ACC112 (cell line): Measurements from ENCODE around the gene GRB2.
"Not testable (repeated sequence)": the region's sequence is repeated elsewhere in the genome, so short reads cannot be mapped to it uniquely, and the experiment has no call there.

ENCODE experiments used
- H2AFZ ChIP-seq: fragments of 200-600 bp; sonication (generic); one replicate; pipeline ENCODE4 v1.6.0; 2017; ENCODE audit warnings: antibody characterized with exemption, low read length; ENCODE audit not compliant: unreplicated experiment
- H3K27ac ChIP-seq: fragments of 200-600 bp; sonication (generic); 2 replicates; pipeline ENCODE4 v1.5.1; 2014; ENCODE audit warnings: low read depth, mild to moderate bottlenecking, antibody characterized with exemption, low read length, moderate library complexity
- H3K27me3 ChIP-seq: fragments of 200-600 bp; sonication (generic); 2 replicates; pipeline ENCODE4 v1.6.1; 2014; ENCODE audit warnings: mild to moderate bottlenecking, antibody characterized with exemption, low read length, moderate library complexity, mixed read lengths; ENCODE audit not compliant: insufficient read depth
- H3K36me3 ChIP-seq: fragments of 200-600 bp; sonication (generic); 2 replicates; pipeline ENCODE4 v1.6.1; 2016; ENCODE audit warnings: mild to moderate bottlenecking, antibody characterized with exemption, low read length, moderate library complexity, mixed read lengths; ENCODE audit not compliant: insufficient read depth
- H3K4me1 ChIP-seq: fragments of 200-600 bp; sonication (generic); one replicate; pipeline ENCODE4 v1.6.1; 2016; ENCODE audit warnings: low read length, mixed read lengths; ENCODE audit not compliant: insufficient read depth, unreplicated experiment, control insufficient read depth
- H3K4me3 ChIP-seq: fragments of 200-600 bp; sonication (generic); 2 replicates; pipeline ENCODE4 v1.5.1; 2014; ENCODE audit warnings: mild to moderate bottlenecking, low read depth, low read length
- H3K79me2 ChIP-seq: fragments of 200-600 bp; sonication (generic); one replicate; pipeline ENCODE4 v1.6.0; 2016; ENCODE audit warnings: low read length; ENCODE audit not compliant: control insufficient read depth, unreplicated experiment, insufficient read depth

GRB2 gene

GRCh38 chr17:75352079-75352569 is 53.4 kb downstream of the GRB2 start:
- Histone ChIP-seq H3K4me1 (no peaks in the 10 kb centered on the region), H3K27me3 (no peaks in the 10 kb centered on the region), H3K79me2 (peaks cover 59% of the 10 kb centered on the region), H3K36me3 (0 out of 2 replicates have a peak, but pooled peaks cover 3% of the 10 kb centered on the region), H3K4me3 (no peak overlapping the region), H2AFZ (no peak overlapping the region), H3K27ac (no peak overlapping the region)

DNA sequence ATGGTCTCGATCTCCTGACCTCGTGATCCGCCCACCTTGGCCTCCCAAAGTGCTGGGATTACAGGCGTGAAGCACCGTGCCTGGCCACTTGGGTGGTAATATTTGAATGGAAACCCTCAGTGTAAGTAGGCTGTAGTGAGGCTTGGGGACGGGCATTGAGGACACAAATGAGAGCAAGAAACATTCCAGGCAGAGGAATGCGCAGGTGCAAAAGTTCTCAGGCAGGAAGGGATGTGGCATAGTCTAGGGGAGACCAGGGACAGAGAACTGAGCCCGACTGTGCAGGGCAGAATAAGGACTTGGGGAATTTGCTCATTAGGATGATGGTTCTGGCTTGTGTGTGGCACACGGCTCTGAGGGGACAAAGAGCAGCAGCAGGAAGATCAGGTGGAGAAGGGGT is 54.8 kb downstream of the GRB2 start:
- H3K36me3 ChIP-seq, result 0 out of 2 replicates have a peak, but pooled peaks cover 3% of the 10 kb centered on the region
- no peak overlapping the region for H3K4me3 ChIP-seq
- peaks cover 60% of the 10 kb centered on the region for H3K79me2 ChIP-seq
- no peak overlapping the region for H3K27ac ChIP-seq
- no peak overlapping the region for H2AFZ ChIP-seq
- no peaks in the 10 kb centered on the region for H3K4me1 ChIP-seq
- no peaks in the 10 kb centered on the region for H3K27me3 ChIP-seq

GRCh38 chr17:75350029-75350428 is 55.4 kb downstream of the GRB2 start:
- Histone ChIP-seq H3K27me3 (no peaks in the 10 kb centered on the region), H3K36me3 (0 out of 2 replicates have a peak, but pooled peaks cover 3% of the 10 kb centered on the region), H3K27ac (no peak overlapping the region), H2AFZ (no peak overlapping the region), H3K4me1 (no peaks in the 10 kb centered on the region), H3K4me3 (no peak overlapping the region), H3K79me2 (peaks cover 61% of the 10 kb centered on the region)

GRCh38 chr17:75349589-75349988 is 55.9 kb downstream of the GRB2 start:
- Histone ChIP-seq H3K79me2 (peaks cover 58% of the 10 kb centered on the region), H3K4me1 (no peaks in the 10 kb centered on the region), H3K27ac (no peak overlapping the region)

GRCh38 chr17:75348386-75349012 is 57.0 kb downstream of the GRB2 start:
- no peak overlapping the region for H3K4me3 ChIP-seq
- no peak overlapping the region for H2AFZ ChIP-seq
- H3K4me1 ChIP-seq, result no peaks in the 10 kb centered on the region
- no peak overlapping the region for H3K27ac ChIP-seq
- H3K36me3 ChIP-seq, result no peaks in the 10 kb centered on the region
- peaks cover 63% of the 10 kb centered on the region for H3K79me2 ChIP-seq
- H3K27me3 ChIP-seq, result no peaks in the 10 kb centered on the region

More at GRCh38 chr17:75349589-75349988, 55.9 kb downstream of the GRB2 start:
- H2AFZ ChIP-seq, result no peak overlapping the region
- no peak overlapping the region for H3K4me3 ChIP-seq
- H3K36me3 ChIP-seq, result 0 out of 2 replicates have a peak, but pooled peaks cover 2% of the 10 kb centered on the region
- no peaks in the 10 kb centered on the region for H3K27me3 ChIP-seq

- no peak overlapping the region for H3K4me3 ChIP-seq
- H3K36me3 ChIP-seq, result no peaks in the 10 kb centered on the region
- H3K27ac ChIP-seq, result no peak overlapping the region
- no peak overlapping the region for H2AFZ ChIP-seq
- H3K27me3 ChIP-seq, result no peaks in the 10 kb centered on the region
- H3K4me1 ChIP-seq, result no peaks in the 10 kb centered on the region
- peaks cover 61% of the 10 kb centered on the region for H3K79me2 ChIP-seq
These were observed 58.6 kb downstream of the GRB2 start for GRCh38 chr17:75346906-75347305.

DNA sequence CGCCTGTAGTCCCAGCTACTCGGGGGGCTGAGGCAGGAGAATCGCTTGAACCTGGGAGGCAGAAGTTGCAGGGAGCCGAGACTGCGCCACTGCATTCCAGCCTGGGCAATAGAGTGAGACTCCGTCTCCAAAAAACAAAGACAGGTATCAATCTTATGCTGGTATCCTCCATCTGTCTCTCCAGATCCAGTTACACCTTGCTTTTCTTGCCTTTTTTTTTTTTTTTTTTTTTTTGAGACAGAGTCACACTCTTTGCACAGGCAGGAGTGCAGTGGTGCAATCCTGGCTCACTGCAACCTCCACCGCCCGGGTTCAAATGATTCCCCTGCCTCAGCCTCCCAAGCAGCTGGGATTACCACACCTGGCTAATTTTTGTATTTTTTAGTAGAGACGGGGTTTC is 59.1 kb downstream of the GRB2 start:
- H3K4me3 ChIP-seq, H3K27ac ChIP-seq: not testable (repeated sequence)
- peaks cover 64% of the 10 kb centered on the region for H3K79me2 ChIP-seq

DNA sequence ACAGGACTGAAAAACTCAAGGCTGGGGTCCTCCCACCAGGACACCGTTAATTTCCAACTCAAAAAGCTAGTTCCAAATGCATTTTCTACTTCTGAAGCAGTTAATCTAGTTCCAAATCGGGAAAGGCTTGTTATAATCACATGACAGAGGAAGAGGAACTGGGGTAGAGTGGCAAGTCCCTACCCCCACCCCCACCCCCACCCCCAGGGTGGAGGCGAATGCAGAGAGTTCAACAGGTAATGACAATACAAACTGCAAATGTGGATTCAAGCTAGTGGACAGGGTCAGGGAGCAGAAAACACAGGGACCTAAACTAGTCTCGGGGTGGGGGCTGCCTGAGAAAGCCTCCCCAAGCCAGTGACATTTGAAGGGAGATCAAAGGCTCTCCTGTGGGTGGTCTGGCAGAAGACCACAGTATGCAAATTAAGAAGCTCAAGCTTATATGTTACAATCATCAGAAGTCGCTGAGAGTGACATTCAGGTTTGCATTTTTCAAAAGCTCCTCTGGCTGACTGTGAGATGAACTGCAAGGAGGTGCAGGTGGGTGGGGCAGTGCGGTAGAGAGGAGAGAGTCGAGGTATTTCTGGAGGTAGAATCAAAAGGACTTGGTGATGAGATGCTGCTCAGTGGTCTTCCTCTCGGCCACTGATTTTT is 59.8 kb downstream of the GRB2 start:
- H3K27ac ChIP-seq, result no peak overlapping the region
- H3K4me1 ChIP-seq, result no peaks in the 10 kb centered on the region
- peaks cover 67% of the 10 kb centered on the region for H3K79me2 ChIP-seq
- no peak overlapping the region for H3K4me3 ChIP-seq
- no peak overlapping the region for H2AFZ ChIP-seq
- no peaks in the 10 kb centered on the region for H3K36me3 ChIP-seq
- no peaks in the 10 kb centered on the region for H3K27me3 ChIP-seq

More for the DNA sequence above, 59.1 kb downstream of the GRB2 start:
- H3K27me3 ChIP-seq, H2AFZ ChIP-seq, H3K4me1 ChIP-seq, H3K36me3 ChIP-seq: not testable (repeated sequence)

DNA sequence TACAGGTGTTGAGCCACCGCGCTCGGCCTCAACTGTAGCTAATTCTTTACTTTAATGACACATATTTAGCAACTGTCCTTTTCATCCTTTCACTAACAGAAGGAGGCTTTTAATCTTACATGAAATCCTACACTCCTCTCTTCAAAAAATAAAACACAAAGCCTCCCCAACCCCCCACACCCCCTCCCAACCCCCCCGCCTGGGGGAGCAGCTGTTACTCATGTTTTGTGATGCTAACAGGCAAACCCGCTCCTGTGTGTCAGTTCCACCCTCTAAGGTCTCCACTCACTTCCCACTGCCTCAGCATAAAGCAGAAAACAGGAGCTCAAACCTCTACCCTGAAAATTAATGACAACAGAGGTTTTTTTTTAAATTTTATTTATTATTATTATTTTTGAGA is 60.8 kb downstream of the GRB2 start:
- H3K4me1 ChIP-seq, result no peaks in the 10 kb centered on the region
- H3K27ac ChIP-seq, result no peak overlapping the region
- H3K79me2 ChIP-seq, result peaks cover 68% of the 10 kb centered on the region
- H2AFZ ChIP-seq, result no peak overlapping the region
- no peaks in the 10 kb centered on the region for H3K36me3 ChIP-seq
- no peak overlapping the region for H3K4me3 ChIP-seq
- no peaks in the 10 kb centered on the region for H3K27me3 ChIP-seq

- no peaks in the 10 kb centered on the region for H3K36me3 ChIP-seq
- H3K27ac ChIP-seq, result no peak overlapping the region
- no peaks in the 10 kb centered on the region for H3K27me3 ChIP-seq
- H3K4me3 ChIP-seq, result no peak overlapping the region
- no peak overlapping the region for H2AFZ ChIP-seq
- no peaks in the 10 kb centered on the region for H3K4me1 ChIP-seq
- peaks cover 63% of the 10 kb centered on the region for H3K79me2 ChIP-seq
These were observed 62.5 kb downstream of the GRB2 start for GRCh38 chr17:75342996-75343395.
